Fibroblast of skin of abdomen (primary cell): ENCODE measurements around the gene MSH5.

Experiments
- DNase-seq: peaks from one replicate; pipeline ENCODE4 v3.0.0-alpha.2; 2013

Gene MSH5

DNA sequence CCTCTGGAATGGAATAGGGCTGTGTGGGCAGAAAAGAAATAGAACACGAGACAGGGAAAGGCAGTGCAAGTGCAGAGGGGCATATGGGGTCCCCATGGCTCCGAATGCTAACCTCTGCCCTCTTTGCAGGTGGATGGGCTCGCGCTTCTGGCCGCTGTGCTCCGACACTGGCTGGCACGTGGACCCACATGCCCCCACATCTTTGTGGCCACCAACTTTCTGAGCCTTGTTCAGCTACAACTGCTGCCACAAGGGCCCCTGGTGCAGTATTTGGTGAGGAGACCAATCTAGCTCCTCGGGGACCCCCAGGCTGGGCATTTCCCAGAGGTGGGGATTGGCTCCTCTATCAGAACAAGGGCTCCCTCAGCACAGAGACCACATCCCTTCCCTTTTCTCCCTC, 21.5 kb downstream of the MSH5 start:
- DNase-seq: no peak

- no peak for DNase-seq
Measured at GRCh38 chr6:31762356-31762755, 22.6 kb downstream of the MSH5 start, which contains the start of gene SAPCD1. Gene SAPCD1 (plus strand): TSS chr6:31762656. CDS start chr6:31763055, 399 bp downstream.

GRCh38 chr6:31762878-31763618, 23.2 kb downstream of the MSH5 start:
- no peak for DNase-seq

- DNase-seq: peak; percentile 60
Measured at GRCh38 chr6:31763619-31763940, 23.8 kb downstream of the MSH5 start.

DNA sequence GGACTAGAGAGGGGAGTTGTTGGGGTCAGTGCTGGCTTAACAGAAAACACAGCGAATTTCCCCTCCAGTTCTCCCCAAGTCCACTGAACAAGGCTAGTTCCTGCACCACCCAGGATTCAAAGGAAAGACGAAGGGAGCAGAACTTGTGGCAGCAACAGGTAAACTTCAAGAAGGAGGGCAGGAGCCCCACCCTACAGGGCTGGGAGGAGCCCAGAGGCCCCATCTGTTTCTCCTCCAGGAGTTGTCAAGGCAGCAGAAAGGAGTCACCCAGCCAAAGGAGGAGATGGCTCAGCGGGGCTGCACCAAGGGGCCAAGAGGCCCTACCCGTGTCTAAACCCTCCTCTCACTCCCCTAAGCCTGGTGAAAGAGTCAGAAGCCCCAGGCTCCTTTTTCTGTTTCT, 24.4 kb downstream of the MSH5 start:
- no peak for DNase-seq

- DNase-seq: no peak
Measured at GRCh38 chr6:31765559-31765909, 25.7 kb downstream of the MSH5 start.

GRCh38 chr6:31765910-31766794, 26.3 kb downstream of the MSH5 start:
- DNase-seq: no peak

GRCh38 chr6:31767096-31767645, 27.4 kb downstream of the MSH5 start:
- no peak for DNase-seq

- DNase-seq: no peak
Measured at GRCh38 chr6:31768363-31769257, 28.8 kb downstream of the MSH5 start.

DNA sequence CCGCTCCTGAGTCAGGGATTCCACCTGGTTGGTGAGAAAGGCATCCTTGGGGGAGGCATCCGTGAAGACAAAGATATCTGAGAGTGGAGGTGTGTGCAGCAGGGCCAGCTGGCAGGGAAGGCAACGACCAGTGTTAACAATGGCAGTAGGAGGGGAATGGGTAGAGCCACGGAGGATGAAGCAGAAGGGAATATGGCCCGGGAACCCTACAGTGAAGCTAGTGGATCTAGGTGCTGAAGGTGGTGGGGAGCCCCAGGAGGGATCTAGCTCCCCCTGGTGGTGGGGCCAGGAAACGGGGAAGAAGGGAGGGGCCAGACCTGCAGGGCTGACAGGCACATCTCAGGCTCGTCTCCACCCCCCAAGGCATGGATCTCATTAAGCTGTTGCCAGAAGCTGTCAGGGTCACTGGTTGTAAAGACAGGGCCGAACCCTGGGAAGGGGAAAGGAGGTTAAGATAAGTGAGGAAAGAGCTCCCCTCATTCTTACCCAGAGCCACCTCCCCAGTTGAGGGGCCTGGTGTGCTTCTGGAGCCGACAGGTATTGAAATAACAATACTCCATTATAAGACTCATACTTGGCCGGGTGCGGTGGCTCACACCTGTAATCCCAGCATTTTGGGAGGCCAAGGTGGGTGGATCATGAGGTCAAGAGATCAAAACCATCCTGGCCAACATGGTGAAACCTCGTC, 30.0 kb downstream of the MSH5 start:
- peak; percentile 36 for DNase-seq

GRCh38 chr6:31770860-31771259, 31.1 kb downstream of the MSH5 start:
- no peak for DNase-seq

GRCh38 chr6:31771992-31772358, 32.2 kb downstream of the MSH5 start:
- peak; percentile 37 for DNase-seq

DNA sequence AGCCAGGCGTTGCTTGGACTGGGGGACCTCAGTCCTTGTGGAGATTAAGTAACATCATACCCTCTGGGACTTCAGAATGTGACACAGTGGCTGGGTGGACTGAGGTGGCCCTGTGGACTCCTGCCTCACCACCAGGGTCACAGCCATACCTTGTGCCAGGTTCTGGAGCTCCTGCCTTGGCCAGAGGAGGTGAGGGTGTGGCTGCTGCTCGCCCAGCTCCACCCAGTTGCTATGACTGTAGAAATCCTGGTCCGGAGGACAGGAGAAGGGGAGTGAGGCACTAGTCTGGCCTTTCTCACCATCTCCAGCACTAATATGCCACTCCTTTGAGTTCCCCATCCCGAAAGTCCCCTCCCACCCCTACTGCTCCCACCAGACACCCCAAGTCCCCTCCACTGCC, 35.4 kb downstream of the MSH5 start:
- no peak for DNase-seq

DNA sequence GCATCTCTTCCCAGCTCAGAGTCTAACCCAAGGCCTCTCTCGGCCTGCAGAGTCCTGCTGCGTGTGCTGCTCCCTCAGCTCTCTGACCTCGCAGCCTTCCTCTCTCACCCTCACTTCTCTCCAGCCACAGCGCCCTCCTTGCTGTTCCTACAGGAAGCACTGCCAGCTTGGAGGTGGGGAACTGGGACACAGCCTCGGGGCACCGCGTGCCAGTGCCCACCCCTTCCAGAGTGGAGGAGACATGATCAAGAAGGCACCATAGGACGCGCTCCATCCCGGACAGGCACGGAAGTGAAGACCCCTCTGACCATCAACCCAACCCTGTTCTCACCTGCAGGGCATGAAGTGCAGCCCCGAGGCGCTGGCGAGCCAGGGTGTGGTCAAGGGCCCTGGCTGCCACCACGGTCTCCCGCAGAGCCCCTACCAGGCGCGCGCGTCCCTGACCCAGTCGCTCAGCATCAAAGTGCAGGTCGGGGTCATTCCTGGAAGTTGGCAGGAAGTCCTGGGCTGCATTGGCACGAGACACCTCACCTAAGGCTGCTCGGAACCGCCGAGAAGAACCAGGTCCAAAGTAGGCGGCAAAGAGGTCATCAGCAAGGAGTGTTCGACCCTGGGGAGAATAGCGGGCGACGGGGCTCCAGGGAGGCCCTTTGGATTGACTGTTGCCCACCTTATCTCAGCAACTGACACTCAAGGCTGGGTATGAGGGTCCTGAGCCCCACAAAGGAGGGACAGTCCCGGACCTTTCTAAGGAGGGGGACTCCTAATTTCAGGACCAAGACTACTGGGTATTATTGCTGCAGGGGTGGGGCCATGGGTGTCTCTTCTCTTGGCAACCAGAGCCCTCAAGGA, 36.1 kb downstream of the MSH5 start:
- no peak for DNase-seq

GRCh38 chr6:31776485-31776988, 36.7 kb downstream of the MSH5 start:
- no peak for DNase-seq

- DNase-seq: peak; percentile 67
Measured at GRCh38 chr6:31776989-31777666, 37.3 kb downstream of the MSH5 start, which contains the start of gene VWA7. Gene VWA7 (minus strand): TSS chr6:31777328. CDS start chr6:31776779, 549 bp downstream.

- DNase-seq: no peak
Measured at GRCh38 chr6:31777667-31778050, 37.9 kb downstream of the MSH5 start.

GRCh38 chr6:31778193-31778592, 38.4 kb downstream of the MSH5 start:
- no peak for DNase-seq

GRCh38 chr6:31778999-31779885, 39.4 kb downstream of the MSH5 start:
- no peak for DNase-seq
